22Rv1 (cell line): ENCODE results near the gene TRIM22.
A peak's percentile ranks its signal among the peaks of the same experiment; 100 is the strongest.
"Not testable (repeated sequence)": the region's sequence is repeated elsewhere in the genome, so short reads cannot be mapped to it uniquely, and the experiment has no call there.

Experiments used
- H3K27ac ChIP-seq: fragments of 450-650 bp; 2 replicates; pipeline ENCODE4 v1.5.1; 2017
- ZFX ChIP-seq: fragments of 450-650 bp; IDR thresholded peaks from 2 replicates; pipeline ENCODE4 v1.6.1; 2017; ENCODE audit warnings: antibody characterized with exemption, borderline replicate concordance
- TF ChIP-seq, protein P1 (sequence below): fragments of 450-650 bp; IDR thresholded peaks from 2 replicates; pipeline ENCODE4 v1.5.1; 2017; ENCODE audit warnings: mild to moderate bottlenecking

TRIM22 gene

DNA sequence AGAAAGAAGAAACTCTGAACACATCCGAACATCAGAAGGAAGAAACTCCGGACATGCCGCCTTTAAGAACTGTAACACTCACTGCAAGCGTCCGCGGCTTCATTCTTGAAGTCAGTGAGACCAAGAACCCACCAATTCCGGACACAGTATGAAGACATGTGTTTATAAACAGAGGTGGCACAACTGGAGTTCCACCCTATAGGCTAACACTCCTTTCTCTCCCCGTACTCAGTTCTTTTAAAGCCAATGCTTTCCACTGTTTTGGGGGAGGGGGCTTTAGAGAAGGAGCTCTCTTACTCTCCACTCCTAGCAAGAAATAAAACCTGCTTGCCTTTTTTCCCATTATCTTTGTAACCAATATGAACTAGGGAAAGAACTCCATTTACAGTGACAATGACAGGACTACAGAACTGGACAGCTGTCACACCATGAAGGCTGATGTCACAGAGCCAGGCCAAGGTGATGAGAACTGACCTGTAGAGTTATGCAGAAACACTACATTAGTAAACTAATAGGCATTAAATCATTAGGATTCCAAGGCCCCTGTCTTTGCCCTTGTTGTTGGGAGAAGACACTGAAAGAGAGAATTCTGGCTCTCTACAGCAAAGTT is 5.4 kb upstream of the TRIM22 start:
- TF ChIP-seq, protein P1, sequence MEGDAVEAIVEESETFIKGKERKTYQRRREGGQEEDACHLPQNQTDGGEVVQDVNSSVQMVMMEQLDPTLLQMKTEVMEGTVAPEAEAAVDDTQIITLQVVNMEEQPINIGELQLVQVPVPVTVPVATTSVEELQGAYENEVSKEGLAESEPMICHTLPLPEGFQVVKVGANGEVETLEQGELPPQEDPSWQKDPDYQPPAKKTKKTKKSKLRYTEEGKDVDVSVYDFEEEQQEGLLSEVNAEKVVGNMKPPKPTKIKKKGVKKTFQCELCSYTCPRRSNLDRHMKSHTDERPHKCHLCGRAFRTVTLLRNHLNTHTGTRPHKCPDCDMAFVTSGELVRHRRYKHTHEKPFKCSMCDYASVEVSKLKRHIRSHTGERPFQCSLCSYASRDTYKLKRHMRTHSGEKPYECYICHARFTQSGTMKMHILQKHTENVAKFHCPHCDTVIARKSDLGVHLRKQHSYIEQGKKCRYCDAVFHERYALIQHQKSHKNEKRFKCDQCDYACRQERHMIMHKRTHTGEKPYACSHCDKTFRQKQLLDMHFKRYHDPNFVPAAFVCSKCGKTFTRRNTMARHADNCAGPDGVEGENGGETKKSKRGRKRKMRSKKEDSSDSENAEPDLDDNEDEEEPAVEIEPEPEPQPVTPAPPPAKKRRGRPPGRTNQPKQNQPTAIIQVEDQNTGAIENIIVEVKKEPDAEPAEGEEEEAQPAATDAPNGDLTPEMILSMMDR: no peak
- no peak for TF ChIP-seq ZFX
- H3K27ac ChIP-seq: peak overlapping the region; percentile 88

DNA sequence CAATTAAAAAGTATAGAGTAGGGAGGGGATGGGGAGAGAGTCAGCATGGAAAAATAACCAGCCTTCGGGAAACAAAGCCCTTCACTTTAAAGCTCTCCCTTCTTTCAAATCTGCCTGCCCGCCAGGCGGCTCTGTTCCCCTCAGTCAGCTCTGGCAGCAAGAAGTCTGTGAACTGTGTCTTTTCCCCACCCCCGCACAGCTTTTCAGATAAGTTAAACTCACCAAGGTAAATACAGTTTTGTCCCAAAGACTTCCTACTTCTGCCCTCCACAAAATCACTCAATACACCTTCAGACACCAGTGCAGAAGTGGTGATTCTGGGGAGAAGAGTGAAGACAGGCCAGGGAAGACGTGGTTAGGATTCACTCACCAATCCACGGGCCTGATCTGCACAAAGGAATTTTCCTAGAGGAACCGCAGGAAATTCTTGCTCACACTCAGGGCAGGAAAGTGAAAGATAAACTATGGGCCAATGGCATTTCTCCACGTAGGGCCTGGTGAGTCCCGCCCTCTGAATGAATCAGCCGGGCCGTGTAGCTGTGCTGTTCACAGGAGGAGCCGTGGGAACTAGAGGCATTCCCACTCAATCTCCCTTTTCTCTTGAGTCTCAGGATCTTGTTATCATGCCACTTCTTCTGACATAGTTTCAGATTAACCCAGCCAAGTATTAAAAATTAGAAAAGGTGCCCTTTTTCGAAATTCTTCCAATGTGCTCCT is 4.8 kb upstream of the TRIM22 start, which contains the start of gene TRIM5:
Gene TRIM5, minus strand, starts transcription at position 429 of the 717 bp plus-strand sequence. CDS start 4,897 bp downstream, outside the sequence.
- peak within 1 kb of the TSS; percentile 88 for H3K27ac ChIP-seq
- TF ChIP-seq ZFX: no peak
- TF ChIP-seq, protein P1: peak; percentile 78

DNA sequence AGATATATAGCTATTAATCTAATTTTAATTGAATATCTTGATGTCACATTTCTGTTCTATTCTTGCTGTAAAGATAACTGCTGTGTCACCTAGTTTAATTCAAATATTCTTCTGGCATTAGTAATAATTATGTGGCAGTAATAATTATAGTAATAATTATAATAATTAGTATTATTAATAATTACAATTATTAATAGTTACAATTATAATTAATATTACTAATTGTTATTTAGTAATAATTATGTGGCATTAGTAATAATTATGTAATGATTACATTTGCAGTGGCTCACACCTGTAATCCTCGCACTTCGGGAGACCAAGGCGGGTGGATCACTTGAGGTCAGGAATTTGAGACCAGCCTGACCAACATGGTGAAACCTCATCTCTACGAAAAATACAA is 3.2 kb upstream of the TRIM22 start:
- no peak for TF ChIP-seq ZFX
- TF ChIP-seq, protein P1: no peak
- no peak overlapping the region for H3K27ac ChIP-seq

DNA sequence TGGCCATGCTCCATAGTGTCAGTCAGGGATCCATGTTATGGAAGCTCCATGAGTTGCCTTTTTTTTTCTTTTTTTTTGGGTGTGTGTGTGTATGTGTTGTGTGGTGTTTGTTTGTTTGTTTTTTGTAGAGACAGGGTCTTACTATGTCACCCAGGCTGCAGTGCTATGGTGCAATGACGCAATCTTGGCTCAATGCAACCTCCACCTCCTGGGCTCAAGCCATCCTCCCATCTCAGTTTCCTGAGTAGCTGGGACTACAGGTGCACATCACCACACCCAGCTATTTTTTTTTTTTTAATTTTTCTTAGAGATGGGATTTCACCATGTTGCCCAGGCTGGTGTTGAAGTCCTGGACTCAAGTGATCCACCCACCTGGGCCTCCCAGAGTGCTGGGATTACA is 1.1 kb upstream of the TRIM22 start:
- TF ChIP-seq, protein P1: no peak
- TF ChIP-seq ZFX: no peak
- no peak overlapping the region for H3K27ac ChIP-seq

DNA sequence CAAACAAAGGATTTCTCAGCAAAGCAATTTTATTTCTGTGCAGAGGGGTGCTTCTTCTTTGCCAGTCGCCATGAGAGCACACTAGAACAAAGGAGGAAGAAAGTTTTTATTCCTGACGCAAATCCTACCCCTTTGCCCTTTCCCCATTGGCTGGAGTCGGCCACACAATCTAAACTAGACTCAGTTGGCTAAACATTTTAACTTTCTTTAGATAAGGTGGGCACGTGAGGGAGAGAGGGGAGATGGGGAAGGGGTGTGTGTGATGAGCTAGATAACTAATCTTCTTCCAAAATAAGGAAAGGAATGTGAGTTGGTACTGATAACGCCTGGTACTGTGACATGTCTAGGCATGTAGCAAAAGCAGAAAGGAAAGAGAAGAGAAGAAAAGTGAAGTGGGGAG is 626 bp downstream of the TRIM22 start:
- no peak overlapping the region for H3K27ac ChIP-seq
- TF ChIP-seq, protein P1: no peak

DNA sequence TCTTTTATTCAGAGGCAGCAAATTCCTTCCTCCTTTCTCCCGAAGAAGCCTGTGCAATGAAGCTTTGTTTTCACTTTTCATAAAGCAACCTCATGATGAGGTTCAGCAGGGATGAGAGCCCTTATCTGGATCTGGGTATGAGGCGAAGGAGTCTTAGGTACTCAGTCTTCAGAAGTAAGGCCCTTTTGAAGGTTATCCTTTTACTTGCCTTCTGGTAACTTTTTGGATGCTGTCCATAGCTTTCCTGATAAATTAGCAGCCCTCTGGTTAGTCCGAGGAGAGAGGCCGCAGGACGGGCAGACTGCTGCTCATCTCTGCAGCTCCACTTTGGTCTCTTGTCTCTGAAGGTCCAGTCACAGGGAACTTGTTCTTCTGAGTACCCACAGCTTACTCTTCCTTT is 1.1 kb downstream of the TRIM22 start:
- H3K27ac ChIP-seq: no peak overlapping the region
- TF ChIP-seq, protein P1: no peak

DNA sequence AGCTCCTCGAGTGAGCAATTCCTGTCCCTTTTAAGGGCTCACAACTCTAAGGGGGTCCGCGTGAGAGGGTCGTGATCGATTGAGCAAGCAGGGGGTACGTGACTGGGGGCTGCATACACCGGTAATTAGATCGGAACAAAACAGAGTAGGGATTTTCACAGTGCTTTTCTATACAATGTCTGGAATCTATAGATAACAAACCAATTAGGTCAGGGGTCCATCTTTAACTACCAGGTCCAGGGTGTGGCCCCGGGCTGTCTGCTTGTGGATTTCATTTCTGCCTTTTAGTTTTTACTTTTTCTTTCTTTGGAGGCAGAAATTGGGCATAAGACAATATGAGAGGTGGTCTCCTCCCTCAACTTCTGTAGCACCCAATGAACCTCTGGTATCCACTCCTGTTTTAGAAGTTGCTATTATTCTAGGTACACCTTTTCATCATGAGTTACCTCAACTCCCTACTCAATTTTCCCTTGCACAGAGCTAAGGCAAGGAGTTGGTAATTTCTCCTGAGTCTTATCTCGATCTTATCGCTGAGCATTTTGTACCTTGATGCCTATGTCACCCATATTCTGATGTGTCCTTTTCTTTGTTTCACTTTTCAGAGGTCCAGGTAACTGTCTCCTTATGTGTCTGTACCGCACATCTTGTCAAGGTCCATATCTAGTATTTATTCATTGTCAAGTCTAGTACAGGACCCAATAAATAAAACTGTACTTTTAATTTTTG is 1.8 kb downstream of the TRIM22 start:
- not testable (repeated sequence) for H3K27ac ChIP-seq
